DMS153 treated with DMSO at 0.1 percent for 48 hours (cell line): Measurements from ENCODE around the gene EXOC6B.
A peak's percentile ranks its signal among the peaks of the same experiment; 100 is the strongest.

Experiments used
- DNase-seq: peaks from one replicate; lab custom pipeline; 2025; ENCODE audit not compliant: unreplicated experiment; lab: John Stamatoyannopoulos, UW

The EXOC6B gene

GRCh38 chr2:72825257-72826155, at the start of gene EXOC6B:
Gene EXOC6B, minus strand, starts transcription at chr2:72826033.
- peak; percentile 72 for DNase-seq

DNA sequence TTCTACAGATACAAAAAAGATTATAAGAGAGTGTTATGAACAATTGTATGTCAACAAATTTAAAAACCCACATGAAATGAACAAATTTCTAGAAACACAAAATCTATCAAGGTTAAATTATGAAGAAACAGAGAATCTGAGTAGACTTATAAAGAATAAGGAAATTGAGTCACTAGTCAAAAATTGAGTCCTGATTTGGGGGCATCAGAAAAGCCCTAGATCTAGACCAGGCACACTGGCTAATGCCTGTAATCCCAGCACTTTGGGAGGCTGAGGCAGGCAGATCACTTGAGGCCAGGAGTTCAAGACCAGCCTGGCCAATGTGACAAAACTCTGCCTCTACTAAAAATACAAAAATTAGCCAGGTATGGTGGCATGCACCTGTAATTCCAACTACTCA, 46.0 kb upstream of the EXOC6B start:
- DNase-seq, result no peak

GRCh38 chr2:72871060-72871459, 45.2 kb upstream of the EXOC6B start:
- no peak for DNase-seq

DNA sequence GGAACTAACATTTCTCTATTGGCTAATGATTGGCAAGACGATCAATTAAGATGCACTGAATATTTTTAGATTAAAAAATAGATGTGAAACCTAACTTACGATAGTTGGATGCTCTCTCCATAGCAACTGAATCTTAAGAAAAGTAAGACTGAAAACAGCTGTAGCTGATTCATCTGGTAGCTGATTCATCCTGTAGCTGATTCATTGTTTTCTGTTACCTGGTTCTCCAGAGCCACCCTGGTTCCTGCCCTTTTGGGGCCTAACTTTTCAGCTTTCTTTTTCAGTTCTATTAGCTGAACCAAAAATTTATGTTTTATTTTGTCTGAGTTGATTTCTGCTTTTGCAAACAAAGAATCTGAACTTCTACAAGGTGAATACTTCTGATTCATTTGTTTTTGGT, 38.7 kb upstream of the EXOC6B start:
- no peak for DNase-seq

GRCh38 chr2:72863046-72863445, 37.2 kb upstream of the EXOC6B start:
- DNase-seq, result no peak

DNA sequence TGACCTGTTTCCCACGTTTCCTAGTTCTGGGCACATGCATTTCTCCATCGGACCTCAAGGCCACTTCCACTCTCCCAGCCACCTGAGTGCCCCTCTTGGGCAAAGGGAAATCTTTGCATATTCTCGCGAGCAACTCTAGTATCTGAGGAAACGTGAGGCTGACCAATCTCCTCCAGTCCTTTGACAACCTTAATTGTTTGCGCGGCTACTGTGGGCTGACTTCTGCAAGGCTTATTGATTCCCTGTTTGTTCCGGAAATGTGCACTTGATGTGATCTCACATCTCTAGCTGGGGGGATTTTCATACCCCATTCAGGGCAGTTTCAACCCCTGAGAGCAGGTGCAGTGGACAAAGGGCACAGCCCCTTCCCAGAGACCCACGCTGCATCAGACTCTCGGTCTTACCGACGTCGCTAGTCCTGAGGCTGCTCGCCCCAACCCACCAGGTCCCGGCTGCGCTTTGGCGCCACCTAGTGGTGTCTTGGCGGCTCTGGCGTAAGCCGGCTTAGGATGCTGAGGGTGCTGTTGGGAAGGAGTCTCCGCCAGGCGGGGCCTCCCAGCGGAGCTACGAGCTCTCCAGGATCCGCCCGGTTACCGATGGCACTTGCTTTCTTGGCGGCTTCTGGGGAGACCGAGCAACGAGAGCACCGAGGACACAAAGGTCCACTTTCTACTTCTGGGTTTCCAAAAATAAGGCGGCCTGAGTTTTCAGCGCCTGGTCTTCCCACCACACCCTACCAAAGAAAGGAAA, 36.6 kb upstream of the EXOC6B start:
- peak; percentile 85 for DNase-seq

GRCh38 chr2:72859831-72860262, 34.0 kb upstream of the EXOC6B start:
- peak; percentile 79 for DNase-seq

DNA sequence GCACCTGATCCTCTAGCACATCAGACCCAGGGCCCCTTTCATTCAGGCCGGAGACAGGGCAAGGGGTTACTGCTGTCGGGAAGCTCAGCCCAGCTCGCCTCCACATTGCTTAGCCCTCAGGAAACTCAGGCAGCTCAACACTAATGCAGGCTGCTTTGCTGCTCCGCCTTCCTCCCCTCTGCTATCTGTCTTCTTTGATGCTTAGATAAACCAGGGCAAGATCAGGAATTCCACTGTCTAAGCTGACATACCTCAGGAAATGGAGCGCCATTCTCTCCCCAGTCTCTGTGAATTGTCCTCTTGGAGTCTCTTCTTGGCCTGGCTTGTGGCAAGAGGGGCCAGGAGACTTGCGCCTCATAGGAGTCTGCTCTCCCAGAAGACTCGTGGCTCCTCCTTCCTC, 25.5 kb upstream of the EXOC6B start:
- no peak for DNase-seq

GRCh38 chr2:72849138-72849462, 23.3 kb upstream of the EXOC6B start:
- no peak for DNase-seq

DNA sequence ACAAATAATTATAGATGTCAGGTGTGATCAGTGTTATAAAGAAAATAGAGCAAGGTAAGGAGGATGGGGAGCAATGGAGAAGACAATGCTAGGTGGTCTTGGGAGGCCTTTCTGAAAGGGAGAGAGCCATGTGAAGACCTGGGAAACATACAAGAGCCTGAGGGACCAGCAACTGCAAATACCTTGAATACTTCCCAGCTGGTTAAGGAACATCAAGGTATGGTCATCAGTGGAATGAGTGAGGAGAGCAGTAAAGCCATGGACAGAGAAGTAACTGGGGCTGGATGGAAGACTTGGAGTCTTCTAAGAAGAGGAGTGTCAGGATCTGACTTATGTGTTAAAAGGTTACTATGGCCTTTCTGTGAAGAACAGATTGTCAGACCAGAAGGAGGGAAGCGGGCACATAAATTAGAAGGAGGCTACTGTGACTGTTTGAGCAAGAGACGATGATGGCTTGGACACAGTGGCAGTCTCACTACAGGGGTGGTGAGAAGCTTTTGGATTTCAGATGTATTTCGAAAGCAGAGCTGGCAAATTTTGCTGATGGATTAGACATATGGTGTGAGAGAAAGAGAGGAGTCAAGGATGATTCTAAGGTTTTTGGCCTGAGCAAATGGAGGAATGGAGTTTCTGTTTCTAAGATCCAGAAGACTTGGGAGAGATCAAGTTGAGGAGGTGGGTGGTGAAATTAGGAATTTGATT, 22.8 kb upstream of the EXOC6B start:
- DNase-seq, result no peak

DNA sequence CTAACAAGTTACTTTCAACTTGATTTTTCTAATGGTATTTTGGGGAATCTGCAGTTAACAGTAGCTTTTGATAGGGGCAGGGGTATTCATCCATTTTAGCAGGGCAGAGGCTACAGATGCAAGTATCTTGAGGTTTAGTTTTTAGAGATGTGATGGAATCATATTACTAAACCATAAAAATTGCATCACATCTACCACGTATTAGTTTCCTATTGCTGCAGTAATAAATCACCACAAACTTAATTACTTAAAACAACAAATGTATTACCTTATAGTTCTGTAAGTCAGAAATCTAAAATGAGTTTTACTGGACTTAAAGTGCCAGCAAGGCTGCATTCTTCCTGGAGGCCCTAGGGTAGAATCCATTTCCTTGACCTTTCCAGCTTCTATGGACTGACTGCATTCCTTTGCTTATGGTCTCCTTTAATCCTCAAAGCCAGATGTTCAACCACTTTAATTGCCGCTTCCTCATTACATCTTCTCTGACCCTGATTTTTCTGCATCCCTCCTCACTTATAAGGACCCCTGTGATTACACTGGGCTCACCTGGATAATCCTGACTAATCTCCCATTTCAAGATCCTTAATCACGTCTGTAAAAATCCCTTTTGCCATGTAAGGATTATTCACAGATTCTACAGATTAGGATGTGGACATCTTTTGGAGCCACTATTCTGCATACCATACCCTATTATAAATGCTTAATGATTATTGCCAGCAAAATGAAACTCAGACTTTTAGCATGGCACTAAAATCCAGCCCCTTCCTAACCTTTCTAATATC, 21.9 kb upstream of the EXOC6B start:
- no peak for DNase-seq

DNA sequence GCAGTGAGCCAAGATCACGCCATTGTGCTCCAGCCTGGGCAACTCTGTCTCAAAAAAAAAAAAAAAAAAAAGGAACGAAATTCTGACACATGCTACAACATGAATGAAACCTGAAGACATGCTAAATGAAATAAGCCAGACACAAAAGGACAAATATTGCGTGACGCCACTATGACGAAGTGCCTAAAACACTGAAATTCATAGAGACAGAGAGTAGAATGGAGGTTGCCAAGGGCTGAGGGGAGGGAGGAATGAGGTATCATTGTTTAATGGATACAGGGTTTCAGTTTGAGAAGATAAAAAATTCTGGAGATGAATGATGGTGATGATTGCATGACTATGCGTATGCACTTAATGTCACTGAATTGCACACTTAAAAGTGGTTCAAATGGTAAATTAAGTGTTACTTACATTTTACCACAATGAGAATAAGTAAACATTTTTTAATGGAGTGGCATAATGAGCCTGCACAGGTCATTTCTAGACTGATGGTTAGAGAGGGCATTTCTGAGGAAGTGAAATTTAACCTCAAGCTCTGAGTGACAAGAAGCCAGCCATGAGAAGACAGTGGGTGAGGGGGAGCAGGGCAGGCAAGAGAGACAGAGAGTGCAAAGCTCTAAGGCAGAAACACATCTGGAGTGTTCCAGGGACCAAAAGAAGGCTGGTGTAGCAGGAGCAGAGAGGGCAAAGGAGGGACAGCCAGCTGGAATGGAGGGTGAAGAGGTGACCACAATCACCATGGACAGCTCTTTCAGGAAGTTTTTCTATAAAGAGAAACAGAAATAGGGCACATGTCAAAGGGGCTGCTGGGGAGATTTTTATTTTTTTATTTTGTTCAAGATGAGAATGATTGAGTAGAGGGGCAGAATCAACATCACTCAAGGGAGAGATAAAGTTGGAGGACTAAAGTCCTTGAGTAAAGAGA, 20.6 kb upstream of the EXOC6B start:
- DNase-seq, result no peak

DNA sequence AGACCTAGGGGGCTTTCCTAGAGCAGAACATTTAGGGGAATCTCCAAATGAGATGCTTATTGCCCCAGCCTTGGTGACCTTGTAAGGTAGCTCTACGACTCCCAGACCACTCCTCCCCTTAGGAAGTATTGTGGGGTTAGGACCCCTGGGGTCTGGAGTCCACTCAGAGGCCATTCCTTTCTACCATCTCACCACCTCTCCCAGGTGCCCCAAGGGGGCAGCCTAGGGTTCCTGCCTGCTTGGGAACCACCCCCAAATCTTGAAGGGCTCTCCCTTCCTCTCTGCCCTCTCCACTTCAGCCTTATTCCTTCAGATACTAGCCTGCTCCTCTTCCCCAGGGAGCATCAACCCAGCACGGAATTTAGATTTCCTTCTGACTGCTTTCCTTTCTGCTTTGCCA, 17.5 kb upstream of the EXOC6B start:
- DNase-seq, result no peak

DNA sequence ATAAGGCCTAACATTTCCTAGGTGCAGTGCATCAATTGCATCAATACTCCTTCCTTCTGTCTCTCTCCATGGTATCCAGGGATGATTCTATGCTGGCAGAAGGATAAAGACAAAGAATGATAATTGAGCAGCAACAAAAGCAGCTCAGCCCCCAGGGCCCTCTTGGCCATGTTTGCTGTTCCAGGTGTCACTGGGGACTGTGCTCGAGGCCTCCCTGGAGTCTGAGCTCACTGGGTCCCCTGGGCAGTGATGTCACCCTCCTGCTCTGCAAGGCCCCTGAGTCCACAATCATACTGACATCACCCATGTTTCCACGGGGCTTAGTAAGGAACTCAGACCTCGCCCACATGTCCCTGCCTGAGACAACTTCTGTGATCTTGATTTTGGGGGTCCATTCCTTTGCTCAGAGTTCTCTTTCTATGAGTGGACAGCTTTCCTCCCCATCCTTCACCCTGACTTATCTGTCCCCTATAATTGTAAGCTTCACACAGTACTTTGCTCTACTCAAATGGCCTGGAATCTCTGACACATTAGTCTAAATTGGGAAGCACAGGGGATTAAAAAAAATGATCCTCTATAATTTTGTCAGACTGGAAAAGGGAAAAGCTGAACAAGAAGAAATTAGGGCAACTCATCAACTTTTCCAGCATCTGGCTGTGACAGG, 15.8 kb upstream of the EXOC6B start:
- DNase-seq, result peak; percentile 11

DNA sequence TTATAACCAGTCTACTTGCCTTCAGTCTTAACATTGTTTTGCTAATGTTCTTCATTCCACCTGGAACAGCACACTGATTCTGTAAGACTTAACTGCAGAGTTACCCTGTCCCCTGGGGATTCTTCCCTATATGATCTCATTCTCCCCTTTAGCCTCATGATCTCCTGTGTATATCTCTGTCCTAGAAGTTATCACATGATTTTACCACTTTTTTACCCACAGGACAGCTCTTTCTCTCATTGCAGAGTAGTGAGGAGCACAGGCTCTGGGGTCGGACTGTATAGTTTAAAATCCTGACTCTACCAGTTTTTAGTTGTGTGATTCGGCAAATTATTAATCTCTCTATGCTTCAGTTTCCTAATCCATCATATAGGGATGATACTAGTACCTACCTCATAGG, 14.2 kb upstream of the EXOC6B start:
- DNase-seq, result no peak

- DNase-seq, result no peak
Observed at GRCh38 chr2:72837171-72837570, 11.3 kb upstream of the EXOC6B start.

- DNase-seq, result no peak
Observed at GRCh38 chr2:72835403-72835802, 9.6 kb upstream of the EXOC6B start.

DNA sequence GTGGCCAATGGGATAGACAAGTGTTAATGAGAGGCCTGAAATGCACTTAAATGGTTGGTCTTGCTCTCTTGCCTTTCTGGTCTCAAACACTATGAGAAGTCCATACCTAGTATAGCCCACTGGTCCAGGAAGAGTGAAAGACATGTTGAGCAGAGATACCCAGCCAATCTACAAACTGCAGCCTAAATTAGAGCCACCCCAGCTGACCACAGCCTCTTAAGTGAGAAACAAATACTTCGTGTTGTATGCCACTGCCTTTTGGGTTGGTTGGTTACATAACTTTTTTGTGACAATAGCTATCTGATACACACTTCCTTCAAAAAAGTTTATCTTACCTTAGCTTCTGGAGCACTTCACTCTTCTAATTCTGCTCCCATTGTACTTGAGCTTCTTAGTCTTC, 8.8 kb upstream of the EXOC6B start:
- DNase-seq, result no peak

DNA sequence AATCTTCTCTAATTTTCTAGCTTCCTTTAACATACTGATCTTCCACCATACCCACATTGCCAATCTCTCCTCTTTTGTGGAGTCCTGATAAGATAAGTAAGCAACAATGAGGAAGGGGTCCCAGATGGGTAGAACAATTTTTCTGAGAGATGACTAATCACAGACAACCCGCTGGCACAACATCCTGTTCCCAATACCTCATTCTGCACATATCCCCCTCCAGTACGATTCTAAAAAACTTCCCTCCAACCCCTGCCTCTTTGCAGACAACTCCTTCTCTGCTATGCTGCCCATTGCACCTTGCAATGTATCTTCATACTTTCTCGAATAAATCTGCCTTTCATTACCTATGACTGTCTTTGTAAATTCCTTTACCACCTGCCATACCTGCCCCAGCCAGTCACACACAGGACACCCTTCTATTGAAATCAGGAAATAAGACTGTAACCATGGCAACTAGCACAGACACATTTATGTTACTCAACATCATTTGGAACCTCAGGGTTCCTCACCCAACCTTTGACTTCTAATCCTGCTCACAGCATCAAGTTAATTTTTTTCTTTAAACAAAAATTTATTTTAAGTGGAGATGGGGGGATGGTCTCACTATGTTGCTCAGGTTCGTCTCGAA, 7.4 kb upstream of the EXOC6B start:
- DNase-seq, result no peak
